ENCODE measurements around the gene TEX10.
"Not testable (repeated sequence)": the region's sequence is repeated elsewhere in the genome, so short reads cannot be mapped to it uniquely, and the experiment has no call there.

The TEX10 gene

DNA sequence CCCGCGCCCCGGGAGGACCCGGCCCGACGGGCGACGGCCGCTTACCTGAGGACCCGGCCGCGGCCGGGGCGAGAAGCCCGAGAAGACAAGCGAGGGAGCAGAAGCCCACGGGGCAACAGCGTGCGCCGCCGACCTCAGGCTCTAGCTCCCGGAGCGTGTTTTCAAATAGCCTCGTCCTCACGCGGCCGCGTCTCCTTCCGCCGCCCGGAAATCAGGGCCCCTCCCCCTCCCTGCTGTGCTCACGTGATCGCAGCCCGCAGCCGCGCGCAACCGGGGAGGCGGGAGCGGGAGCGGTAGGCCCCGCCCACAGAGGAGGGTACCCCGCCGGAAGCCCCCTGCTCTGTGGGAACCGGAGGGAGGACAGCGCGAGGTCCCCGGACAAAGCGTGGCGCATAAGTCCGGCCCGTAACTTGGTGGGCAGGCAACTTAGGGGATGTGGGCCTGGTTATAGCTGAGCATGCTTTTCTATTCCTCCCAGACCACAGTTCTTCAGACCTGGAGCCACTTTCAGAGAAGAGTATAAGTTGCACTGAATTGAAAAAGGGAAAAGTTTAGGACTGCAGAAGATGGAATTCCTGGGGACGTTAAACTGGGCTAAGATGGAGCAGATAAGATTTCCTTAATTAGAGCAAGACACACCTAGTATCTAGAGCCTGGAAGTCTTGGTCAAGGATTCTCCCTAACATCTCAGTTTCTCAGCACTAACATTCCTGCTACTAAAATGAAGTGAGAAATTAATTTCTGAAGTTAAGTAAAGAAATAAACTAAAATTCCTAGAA is at the start of gene TEX10:
Gene TEX10, minus strand, starts transcription at position 216 of the 779 bp plus-strand sequence. CDS start 3,579 bp downstream, outside the sequence.
- DNase-seq, result peak; percentile 95

DNA sequence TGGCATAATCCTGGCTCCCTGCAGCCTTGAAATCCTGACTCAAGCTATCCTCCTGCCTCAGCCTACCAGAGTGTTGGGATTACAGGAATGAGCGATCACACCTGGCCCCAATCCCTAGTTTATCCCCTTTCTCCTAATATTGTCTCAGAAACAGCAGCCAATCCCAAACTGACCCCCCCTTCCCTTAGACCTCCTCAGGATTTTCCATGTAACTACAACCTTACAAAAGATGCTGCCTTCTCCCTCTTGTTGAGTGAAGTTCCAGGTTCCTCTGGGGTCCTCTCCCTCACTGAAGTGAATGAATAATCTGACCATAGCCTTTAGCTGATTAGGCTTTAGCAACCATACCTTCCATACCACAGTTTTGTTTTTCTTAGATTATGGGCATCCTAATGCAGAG is 48.3 kb upstream of the TEX10 start:
- no peak for DNase-seq

DNA sequence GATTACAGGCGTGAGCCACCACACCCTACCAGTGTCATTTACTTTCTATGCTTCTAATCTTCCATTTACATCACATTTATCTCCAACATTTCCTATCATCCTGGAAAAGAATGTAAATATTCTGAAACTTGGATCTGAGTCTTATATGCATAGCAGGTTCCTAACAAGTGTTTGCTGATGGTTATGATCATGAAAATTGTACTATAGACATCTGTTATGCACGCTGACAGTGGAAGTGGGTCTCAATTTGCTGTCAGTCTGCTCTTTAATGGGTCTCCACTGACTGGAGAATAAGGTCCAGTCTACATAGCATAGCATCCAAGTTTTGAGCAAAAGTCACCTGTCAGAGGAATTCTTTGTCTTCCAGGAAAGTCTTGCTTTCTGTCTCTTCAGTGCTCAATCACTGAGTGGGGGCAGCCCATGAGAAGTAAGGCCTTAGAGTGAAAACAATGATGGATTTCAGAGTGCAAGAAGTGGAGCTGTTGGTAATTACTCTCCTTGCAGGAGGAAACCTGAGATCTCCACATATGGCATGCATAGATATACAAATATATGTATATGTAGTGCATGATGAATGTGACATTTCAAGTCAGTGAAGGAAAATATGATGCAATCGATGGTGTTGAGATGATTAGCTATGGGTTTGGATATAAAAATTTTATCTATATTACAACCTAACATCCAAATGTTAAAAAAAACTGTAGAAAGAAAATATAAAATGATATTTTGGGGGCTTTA is 45.0 kb upstream of the TEX10 start:
- no peak for DNase-seq

DNA sequence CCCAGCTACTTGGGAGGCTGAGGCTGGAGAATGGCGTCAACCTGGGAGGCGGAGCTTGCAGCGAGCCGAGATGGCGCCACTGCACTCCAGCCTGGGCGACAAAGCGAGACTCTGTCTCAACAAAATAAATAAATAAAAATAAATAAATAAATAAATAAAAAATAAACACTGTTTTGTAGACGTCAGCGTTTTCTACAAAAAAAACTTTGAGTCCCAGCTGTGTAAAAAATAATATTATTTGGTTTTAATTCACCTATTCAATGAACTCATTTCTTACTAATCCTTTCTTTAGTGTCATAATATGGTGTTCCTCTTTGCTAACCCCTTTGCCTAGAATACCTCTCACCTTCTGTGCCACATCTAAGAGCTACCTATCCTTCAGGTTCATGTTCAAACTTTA is 44.0 kb upstream of the TEX10 start:
- no peak for DNase-seq

- DNase-seq, result no peak
These were observed 42.1 kb upstream of the TEX10 start for GRCh38 chr9:100394816-100395215.

- DNase-seq, result no peak
These were observed 41.4 kb upstream of the TEX10 start for GRCh38 chr9:100394032-100394695.

DNA sequence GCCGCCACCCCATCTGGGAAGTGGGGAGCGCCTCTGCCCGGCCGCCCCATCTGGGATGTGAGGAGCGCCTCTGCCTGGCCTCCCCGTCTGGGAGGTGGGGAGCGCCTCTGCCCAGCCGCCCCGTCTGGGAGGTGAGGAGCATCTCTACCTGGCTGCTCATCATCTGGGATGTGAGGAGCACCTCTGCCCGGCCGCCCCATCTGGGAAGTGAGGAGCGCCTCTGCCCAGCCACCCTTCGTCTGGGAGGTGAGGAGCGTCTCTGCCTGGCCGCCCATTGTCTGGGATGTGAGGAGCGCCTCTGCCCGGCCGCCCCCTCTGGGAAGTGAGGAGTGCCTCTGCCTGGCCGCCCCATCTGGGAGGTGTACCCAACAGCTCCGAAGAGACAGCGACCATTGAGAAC is 40.2 kb upstream of the TEX10 start:
- not testable (repeated sequence) for DNase-seq

DNA sequence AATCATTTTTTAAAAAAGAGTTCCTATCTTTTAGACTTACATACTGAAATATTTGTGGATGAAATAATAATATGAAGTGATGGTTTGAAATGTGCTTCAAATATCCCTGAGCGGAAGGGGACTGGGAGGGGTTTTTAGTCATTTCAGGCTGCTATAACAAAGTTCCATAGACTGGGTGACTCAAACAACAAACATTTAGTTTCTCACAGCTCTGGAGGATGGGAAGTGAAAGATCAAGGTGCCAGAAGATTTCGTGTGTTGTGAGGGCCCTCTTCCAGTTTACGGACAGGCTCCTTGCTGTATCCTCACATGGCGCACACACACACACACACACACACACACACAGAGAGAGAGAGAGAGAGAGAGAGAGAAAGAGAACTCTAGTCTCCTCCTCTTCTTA is 27.1 kb upstream of the TEX10 start:
- no peak for DNase-seq

DNA sequence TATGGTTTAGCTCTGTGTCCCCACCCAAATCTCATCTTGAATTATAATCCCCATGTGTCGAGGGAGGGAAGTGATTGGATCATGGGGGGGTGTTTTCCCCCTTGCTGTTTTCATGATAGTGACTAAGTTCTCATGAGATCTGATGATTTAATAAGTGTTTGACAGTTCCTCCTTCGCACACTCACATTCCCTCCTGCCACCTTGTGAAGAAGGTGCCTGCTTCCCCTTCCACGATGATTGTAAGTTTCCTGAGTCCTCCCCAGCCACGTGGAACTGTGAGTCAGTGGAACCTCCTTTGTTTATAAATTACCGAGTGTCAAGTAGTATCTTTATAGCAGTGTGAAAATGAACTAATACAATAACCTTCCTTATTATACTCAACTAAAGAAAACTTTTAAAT is 24.3 kb upstream of the TEX10 start:
- DNase-seq, result no peak

DNA sequence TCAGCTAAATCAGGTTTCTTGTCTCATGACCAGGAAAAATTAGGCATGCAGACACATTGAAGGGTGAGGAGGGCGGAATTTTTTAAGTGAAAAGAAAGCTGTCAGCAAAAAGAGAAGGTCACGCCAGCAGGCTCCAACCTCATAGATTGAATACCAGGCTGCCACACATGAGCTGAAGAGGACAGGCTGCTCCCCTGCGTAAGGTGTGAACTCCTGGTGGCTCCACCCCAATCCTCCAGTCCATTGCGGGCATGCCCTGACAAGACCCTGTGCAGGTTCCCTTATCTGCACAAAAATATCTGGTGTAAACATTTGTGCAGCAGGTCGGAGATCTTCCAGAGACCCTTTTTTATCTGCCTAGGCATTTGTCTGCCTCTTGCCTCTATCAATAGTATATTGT is 22.9 kb upstream of the TEX10 start:
- no peak for DNase-seq

DNA sequence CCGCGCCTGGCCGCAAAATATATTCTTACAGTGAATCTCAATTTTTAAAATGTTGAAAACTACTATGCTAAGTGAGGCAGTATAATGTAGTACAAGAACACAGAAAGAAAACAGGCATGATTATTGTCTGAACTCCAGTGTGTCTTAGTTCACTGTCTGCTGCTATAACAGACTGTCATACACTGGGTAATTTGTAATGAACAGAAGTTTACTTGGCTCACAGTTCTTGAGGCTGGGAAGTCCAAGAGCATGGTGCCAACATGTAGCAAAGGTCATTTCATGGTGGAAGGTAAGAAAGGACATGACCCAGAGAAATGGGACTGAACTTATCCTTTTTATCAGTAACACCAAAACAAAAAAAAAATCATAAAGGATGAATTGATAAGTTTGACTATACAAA is 19.9 kb upstream of the TEX10 start:
- DNase-seq, result no peak

GRCh38 chr9:100370064-100370723 is 17.5 kb upstream of the TEX10 start:
- no peak for DNase-seq

DNA sequence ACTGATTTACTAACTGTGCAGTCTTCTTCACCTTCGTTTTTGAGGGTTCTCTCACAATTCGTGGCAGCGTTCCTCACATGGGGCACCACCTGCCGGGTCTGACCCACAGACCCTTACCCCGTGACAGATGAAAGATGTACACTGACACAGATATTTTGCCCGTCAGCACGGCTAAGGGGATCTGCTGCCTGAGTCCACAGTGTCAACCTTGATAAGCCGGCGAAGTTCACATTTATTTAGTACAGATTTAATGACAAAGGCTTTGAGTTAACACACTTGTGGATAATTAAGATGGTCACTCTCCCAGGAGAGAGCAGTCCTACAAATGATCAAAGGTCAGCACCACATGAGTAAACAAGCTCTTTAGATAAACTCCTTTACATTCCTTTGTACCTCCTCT is 15.9 kb upstream of the TEX10 start:
- DNase-seq, result peak; percentile 55

- DNase-seq, result no peak
These were observed 13.4 kb upstream of the TEX10 start for GRCh38 chr9:100366121-100366520.

DNA sequence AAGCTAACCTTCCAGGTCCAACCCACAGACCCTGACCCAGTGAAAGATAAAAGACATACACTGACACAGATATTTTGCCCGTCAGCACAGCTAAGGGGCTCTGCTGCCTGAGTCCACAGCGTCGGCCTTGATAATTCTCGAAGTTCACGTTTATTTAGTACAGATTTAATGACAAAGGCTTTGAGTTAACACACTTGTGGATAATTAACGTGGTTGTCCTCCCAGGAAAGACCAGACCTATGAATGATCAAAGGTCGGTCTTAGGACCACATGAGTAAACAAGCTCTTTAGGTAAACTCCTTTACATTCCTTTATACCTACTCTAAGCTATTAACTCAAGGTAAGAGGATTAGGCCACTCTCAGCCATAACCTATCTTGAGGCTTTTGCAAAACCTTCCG is 11.3 kb upstream of the TEX10 start:
- peak; percentile 32 for DNase-seq

GRCh38 chr9:100359057-100359456 is 6.3 kb upstream of the TEX10 start:
- no peak for DNase-seq

DNA sequence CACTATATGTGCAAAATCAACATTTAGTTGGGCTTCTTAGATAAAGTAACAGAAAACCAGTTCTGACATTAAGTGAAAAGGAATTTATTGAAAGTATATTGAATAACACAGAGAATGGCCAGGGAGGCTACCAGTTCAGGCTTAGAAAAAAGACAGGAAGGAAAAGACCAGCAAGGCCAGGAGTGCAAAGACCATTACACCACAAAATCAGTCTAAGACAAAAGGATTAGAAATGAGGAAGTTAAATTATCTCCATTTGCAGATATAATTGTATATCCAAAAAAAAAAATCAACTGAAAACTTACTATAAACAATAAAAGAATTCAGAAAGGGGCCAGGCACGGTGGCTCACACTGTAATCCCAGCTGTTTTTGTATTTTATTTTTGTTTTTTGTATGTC is 4.8 kb upstream of the TEX10 start:
- DNase-seq, result no peak

GRCh38 chr9:100355561-100355960 is 2.8 kb upstream of the TEX10 start:
- DNase-seq, result no peak

- DNase-seq, result no peak
These were observed 1.5 kb upstream of the TEX10 start for GRCh38 chr9:100354121-100354800.

GRCh38 chr9:100352201-100352726 is 478 bp downstream of the TEX10 start:
- DNase-seq, result peak; percentile 39

DNA sequence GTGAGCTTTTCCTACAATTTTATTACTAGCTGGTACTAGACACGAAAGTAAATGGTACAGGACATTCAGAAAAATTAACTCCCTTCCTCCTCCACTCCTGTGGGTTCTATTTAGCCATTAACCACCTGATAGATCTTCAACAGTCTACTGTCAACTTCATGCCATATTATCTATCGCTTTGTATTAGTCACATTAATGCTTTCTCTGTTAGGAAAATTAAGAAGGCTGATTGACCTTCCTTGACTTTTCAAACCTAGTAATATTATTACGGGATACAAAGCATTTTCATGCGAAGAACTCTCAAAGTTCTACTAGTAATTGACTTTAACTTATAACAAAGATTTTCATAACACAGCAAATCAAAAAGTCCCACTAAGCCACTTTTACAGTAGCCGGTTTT is 1.2 kb downstream of the TEX10 start:
- DNase-seq, result no peak

DNA sequence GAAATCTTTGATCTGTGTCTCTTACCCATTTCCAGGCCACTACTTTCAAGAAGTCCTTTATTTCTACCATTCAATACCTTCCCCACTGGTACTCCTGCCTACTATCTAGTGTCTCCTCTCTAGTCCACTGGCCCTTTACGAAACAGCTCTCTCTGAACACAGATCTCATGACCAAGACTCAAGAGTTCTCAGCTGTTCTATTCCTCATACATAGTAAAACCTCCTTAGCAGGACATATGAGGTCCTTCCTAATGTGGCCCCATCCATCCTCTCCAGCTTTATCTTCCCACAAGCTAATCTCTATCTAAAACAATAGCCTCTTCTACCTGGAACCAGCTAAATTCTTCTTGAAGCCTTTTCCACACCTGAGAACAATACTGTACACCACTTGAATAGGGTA is 2.6 kb downstream of the TEX10 start:
- no peak for DNase-seq

DNA sequence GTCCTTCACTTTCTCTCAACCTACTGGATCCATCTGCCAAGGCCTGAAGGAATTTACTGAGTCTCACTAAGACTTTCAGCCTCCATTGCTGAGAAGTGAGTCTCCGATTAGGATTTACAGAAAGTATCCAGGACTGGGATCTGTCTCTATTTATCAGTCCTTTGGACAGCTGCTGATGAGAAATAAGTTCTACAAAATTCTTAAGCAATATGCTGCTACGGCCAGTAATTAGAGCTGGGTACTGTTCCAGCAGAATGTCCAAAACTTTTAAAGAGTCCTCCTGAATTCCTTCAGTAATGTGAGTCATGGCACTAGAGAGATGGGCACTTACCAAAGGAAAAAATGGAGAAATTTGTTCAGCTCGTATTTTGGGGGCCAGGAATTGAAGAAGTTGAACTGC is 5.9 kb downstream of the TEX10 start:
- DNase-seq, result no peak
